Sigmoid colon (tissue), 4 donors: ENCODE data around the gene MINDY4.

Source experiments
- POLR2A ChIP-seq, 2 donors: fragments of 450-650 bp; IDR thresholded peaks; one replicate each; pipeline ENCODE4 v1.6.1; 2016; ENCODE audit warnings: antibody characterized with exemption in 2 of 2, mild to moderate bottlenecking in 2 of 2, moderate library complexity in 2 of 2
- POLR2AphosphoS5 ChIP-seq, 4 donors: sonication (generic); formaldehyde crosslinking; IDR thresholded peaks; one replicate each; pipeline ENCODE4 v1.6.1; 2017; ENCODE audit warnings: antibody characterized with exemption in 4 of 4
- TF ChIP-seq, protein P1 (sequence below), 4 experiments: fragments of 450-650 bp in 3 of 4; fragments of 200-600 bp in 1 of 4; IDR thresholded peaks; one replicate each; pipeline ENCODE4 v1.5.1; 2016 to 2019; ENCODE audit warnings: antibody characterized with exemption in 4 of 4, mild to moderate bottlenecking in 3 of 4, moderate library complexity in 2 of 4

DNA sequence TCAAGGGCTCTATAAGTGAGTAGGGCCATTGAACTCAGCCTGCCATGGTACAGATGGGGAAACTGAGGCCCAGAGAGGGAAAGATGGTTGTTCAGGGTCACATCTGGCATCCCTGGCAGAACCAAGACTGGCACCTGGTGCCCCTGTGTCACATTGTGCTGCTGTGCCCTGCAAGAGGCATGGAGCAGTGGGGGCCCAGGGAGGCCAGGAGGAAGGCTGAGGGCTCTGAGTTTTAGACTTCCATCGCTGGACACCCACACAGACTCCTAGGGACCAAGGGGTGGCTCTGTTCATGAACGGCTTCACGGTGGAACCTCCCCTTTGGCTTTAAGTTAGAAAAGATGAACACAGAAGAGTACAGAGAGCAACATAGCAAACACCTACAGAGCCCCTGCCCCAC is 73.7 kb downstream of the MINDY4 start:
- TF ChIP-seq POLR2A (IDR thresholded peaks at IDR 0.05) (no peak), POLR2AphosphoS5 (IDR thresholded peaks at IDR 0.05) (no peak)
- TF ChIP-seq, protein P1, sequence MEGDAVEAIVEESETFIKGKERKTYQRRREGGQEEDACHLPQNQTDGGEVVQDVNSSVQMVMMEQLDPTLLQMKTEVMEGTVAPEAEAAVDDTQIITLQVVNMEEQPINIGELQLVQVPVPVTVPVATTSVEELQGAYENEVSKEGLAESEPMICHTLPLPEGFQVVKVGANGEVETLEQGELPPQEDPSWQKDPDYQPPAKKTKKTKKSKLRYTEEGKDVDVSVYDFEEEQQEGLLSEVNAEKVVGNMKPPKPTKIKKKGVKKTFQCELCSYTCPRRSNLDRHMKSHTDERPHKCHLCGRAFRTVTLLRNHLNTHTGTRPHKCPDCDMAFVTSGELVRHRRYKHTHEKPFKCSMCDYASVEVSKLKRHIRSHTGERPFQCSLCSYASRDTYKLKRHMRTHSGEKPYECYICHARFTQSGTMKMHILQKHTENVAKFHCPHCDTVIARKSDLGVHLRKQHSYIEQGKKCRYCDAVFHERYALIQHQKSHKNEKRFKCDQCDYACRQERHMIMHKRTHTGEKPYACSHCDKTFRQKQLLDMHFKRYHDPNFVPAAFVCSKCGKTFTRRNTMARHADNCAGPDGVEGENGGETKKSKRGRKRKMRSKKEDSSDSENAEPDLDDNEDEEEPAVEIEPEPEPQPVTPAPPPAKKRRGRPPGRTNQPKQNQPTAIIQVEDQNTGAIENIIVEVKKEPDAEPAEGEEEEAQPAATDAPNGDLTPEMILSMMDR (IDR thresholded peaks at IDR 0.05): no peak
